HG03342 (cell line): ENCODE measurements around the gene TRIP13.

ENCODE experiments used
- ATAC-seq: cut with Tn5 transposase; IDR thresholded peaks from one replicate; pipeline ENCODE4 v1.9.1; 2021; ENCODE audit warnings: mild to moderate bottlenecking, moderate library complexity; ENCODE audit not compliant: unreplicated experiment

TRIP13 gene

DNA sequence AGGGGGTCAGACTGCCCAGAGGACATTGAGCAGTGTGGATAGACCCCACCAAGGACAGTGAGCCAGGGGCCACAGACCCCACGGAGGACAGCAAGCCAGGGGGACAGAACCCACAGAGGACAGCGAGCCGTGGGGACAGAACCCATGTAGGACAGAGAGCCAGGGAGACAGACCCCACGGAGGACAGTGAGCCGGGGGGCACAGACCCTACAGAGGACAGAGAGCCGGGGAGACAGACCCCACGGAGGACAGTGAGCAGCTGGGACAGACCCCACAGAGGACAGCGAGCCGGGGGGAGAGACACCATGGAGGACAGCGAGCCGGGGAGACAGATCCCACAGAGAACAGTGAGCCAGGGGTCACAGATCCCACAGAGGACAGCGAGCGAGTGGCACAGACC, 38.5 kb upstream of the TRIP13 start:
- no peak for ATAC-seq

GRCh38 chr5:854966-855743, 37.5 kb upstream of the TRIP13 start:
- no peak for ATAC-seq

DNA sequence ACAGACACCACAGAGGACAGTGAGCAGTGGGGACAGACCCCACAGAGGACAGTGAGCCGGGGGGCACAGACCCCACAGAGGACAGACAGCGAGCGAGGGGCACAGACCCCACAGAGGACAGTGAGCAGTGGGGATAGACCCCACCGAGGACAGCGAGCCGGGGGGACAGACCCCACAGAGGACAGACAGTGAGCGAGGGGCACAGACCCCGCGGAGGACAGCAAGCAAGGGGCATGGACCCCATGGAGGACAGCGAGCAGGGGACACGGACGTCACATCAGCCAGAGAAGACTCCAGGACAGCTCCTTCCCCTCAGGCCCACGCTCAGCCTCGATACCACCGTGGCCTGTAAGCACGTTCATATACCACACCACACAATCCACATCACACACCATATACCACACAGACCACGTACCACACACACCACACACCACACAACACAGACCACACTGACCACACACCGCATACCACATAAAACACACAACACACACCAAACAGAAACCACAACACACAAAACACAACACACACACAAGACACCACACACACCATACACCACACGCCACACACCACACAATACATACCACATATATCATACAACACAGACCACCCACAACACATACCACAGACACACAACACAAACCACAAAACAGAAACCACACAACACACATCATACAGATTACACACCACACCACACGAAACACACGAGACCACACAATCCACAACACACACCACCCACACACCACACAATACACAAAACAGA, 36.7 kb upstream of the TRIP13 start:
- ATAC-seq, result no peak

- no peak for ATAC-seq
Measured at GRCh38 chr5:856531-857425, 35.9 kb upstream of the TRIP13 start.

DNA sequence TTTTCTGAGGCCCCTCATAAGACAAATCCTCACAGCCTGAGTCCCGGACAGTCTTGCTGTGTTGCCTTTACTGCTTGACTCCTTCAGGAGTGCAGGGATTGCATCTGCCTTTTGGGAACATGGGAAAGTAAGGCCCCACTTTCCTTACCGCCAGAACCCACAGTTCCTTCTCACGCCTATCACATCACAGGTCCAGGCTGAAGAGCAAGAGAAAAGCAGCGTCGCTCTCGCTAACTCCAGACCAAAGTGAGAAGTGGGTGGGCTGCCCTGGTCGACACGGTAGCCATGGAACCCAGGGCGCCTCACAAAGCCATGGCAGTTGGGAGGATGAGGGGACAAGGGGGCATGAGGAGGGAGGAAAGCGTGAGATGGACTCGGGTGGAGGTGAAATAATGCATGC, 34.0 kb upstream of the TRIP13 start:
- no peak for ATAC-seq

GRCh38 chr5:859391-859790, 33.3 kb upstream of the TRIP13 start:
- ATAC-seq, result no peak

DNA sequence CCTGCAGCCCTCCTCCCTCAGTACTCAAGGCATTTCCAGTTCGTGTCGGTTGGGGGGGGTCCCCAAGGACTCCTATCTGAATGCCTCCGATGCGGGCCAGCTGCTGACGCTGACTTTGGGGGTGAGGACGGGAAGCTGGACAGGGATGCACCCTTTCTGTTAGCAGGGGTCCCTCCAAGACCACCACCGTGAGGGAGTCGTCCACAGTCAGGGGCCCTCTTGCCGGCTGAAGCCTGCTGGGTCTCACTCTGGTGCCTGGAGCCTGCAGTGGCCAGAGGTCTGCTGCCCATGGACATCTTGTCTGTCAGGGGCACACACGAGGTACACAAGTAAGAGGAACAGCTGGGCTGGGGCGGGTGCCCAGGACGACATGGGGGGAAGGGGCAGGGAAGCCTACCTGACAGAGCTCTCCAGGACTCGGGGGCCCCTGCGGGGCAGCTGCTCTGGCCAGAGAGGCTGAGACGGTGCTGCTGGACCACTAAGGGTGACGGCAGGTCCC, 32.8 kb upstream of the TRIP13 start:
- ATAC-seq, result no peak

GRCh38 chr5:860506-861150, 32.1 kb upstream of the TRIP13 start:
- ATAC-seq, result no peak

GRCh38 chr5:861442-862366, 31.0 kb upstream of the TRIP13 start:
- ATAC-seq, result no peak

DNA sequence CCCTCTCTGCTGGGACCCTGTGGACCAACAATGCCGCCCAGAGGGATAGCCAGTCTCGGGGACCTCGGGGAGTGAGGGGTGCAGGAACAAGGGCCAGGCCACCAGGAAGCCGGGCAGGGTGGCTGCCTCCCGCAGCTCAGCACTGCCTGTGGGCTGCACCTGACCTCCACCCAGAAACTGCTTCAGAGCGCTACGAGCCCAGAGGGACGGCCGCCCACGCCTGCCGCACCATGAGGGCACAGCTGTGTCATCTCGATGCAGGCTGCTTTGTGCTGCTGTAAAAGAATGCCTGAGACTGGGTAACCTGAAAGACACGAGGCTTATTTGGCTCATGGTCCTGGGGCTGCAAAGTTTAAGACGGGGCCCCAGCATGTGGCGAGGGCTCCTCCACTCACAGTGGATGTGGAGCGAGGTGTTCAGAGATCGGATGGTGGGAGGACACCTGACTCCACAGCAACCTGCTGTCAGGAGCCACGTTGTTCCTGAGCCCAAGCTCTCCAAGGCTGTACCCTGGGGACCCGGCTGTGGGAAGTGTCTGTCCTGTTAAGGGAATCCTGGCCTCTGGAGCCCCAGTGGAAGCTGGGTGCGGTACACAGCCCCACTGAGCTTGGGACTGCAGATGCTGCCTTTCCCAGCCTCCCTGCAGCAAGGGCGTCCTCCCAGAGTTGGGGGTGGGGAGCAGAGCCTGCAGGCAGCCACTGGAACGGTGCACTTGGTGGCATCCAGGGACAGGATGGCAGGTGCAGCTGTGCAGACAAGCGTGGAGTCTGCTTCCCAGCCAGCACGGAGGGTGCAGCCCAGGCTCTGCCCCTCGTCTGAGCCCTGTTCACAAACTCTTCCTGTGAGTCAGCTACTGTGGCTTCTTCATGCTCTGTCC, 30.1 kb upstream of the TRIP13 start:
- no peak for ATAC-seq

- no peak for ATAC-seq
Measured at GRCh38 chr5:863244-863805, 29.4 kb upstream of the TRIP13 start.

DNA sequence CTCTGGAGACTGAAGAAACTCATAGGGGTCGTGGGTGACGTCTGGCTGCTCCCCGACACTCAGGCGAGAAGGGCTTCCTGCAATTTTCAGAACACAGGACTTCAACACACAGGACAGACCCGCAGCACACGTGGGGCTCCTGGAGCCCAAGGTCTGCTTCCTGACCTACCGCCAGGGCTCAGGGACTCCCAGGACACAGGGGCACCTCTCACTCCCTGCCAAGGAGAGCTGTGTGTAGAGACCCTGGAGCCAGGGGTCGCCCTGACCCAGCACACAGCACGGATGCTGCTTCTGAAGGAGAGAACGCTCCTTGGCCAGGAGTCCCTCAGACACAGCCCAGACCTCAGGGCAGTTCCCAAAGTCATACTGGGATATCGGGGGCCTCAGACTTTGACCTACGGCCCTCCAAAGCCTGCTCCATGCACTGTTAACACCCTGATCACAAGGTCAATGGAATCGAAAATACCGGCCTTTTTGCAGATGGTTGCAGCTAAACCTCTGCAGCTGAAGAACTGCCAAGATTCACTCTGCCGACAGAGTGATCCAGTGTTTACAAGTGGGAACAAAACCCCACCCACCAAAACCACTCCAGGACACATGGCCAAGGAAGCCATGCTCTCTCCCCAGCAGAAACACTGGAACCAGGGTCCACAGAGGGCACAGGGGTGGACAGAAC, 28.1 kb upstream of the TRIP13 start:
- no peak for ATAC-seq

GRCh38 chr5:865168-865521, 27.5 kb upstream of the TRIP13 start:
- ATAC-seq, result no peak

- ATAC-seq, result no peak
Measured at GRCh38 chr5:865771-866170, 26.9 kb upstream of the TRIP13 start.

DNA sequence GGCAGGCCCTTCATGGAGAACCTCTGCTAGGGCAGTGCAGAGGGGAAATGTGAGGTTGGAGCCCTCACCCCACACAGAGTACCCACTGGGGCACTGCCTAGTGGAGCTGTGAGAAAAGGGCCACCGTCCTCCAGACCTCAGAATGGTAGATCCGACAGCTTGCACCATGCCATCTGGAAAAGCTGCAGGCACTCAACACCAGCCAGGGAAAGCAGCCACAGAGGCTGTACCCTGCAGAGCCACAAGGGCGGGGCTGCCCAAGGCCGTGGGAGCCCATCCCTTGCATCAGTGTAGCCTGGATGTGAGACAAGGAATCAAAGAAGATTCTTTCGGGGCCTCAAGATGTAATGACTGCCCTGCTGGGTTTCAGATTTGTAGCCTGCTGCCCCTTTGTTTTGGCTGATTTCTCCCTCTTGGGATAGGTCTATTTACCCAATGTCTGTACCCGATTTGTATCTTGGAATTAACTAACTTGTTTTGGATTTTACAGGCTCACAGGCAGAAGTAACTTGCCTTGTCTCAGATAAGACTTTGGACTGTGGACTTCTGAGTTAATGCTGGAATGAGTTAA, 25.3 kb upstream of the TRIP13 start:
- ATAC-seq, result no peak

GRCh38 chr5:868428-869135, 24.1 kb upstream of the TRIP13 start:
- no peak for ATAC-seq

GRCh38 chr5:870956-871355, 21.7 kb upstream of the TRIP13 start:
- ATAC-seq, result no peak
